IPS-18c (cell line): Measurements from ENCODE around the gene ABCG8.

Experiments used
- H3K4me3 ChIP-seq: 2 replicates; pipeline ENCODE4 v1.7.0; 2013; ENCODE audit warnings: low read depth, mild to moderate bottlenecking, low read length, moderate library complexity; ENCODE audit not compliant: insufficient read depth
- H3K9me3 ChIP-seq: one replicate; pipeline ENCODE4 v1.6.1; 2013; ENCODE audit warnings: mild to moderate bottlenecking, low read length, moderate library complexity; ENCODE audit not compliant: control insufficient read depth, insufficient read depth

ABCG8 gene

GRCh38 chr2:43838560-43839267, at the start of gene ABCG8, which contains the start of gene ABCG5:
Gene ABCG8, plus strand, starts transcription at chr2:43838971. Its CDS starts 83 bp downstream, at chr2:43839054.
Gene ABCG5, minus strand, starts transcription at chr2:43838839. Its CDS starts 160 bp downstream, at chr2:43838679.
- Histone ChIP-seq H3K9me3 (no peaks in the 10 kb centered on the region), H3K4me3 (no peak within 1 kb of the TSS)

- Histone ChIP-seq H3K9me3 (no peaks in the 10 kb centered on the region), H3K4me3 (no peak overlapping the region)
These were observed 48.6 kb upstream of the ABCG8 start for GRCh38 chr2:43790147-43790546.

- Histone ChIP-seq H3K4me3 (no peak overlapping the region), H3K9me3 (no peaks in the 10 kb centered on the region)
These were observed 47.6 kb upstream of the ABCG8 start for GRCh38 chr2:43791035-43791765.

- H3K4me3 ChIP-seq, result no peak overlapping the region
- no peaks in the 10 kb centered on the region for H3K9me3 ChIP-seq
These were observed 46.1 kb upstream of the ABCG8 start for GRCh38 chr2:43792653-43793052.

- Histone ChIP-seq H3K9me3 (no peaks in the 10 kb centered on the region), H3K4me3 (no peak overlapping the region)
These were observed 43.8 kb upstream of the ABCG8 start for GRCh38 chr2:43794956-43795355.

- no peaks in the 10 kb centered on the region for H3K9me3 ChIP-seq
- H3K4me3 ChIP-seq, result no peak overlapping the region
These were observed 42.6 kb upstream of the ABCG8 start for GRCh38 chr2:43796206-43796605.

- Histone ChIP-seq H3K9me3 (no peaks in the 10 kb centered on the region), H3K4me3 (no peak overlapping the region)
These were observed 40.5 kb upstream of the ABCG8 start for GRCh38 chr2:43798300-43798699.

- no peak overlapping the region for H3K4me3 ChIP-seq
- H3K9me3 ChIP-seq, result no peaks in the 10 kb centered on the region
These were observed 37.9 kb upstream of the ABCG8 start for GRCh38 chr2:43800894-43801293.

- no peak overlapping the region for H3K4me3 ChIP-seq
- no peaks in the 10 kb centered on the region for H3K9me3 ChIP-seq
These were observed 36.6 kb upstream of the ABCG8 start for GRCh38 chr2:43802135-43802534.

- Histone ChIP-seq H3K4me3 (no peak overlapping the region), H3K9me3 (no peaks in the 10 kb centered on the region)
These were observed 35.7 kb upstream of the ABCG8 start for GRCh38 chr2:43803113-43803512.

GRCh38 chr2:43806719-43807031, 32.1 kb upstream of the ABCG8 start:
- H3K4me3 ChIP-seq, result no peak overlapping the region
- H3K9me3 ChIP-seq, result no peaks in the 10 kb centered on the region

GRCh38 chr2:43810452-43810851, 28.3 kb upstream of the ABCG8 start:
- H3K9me3 ChIP-seq, result no peaks in the 10 kb centered on the region

GRCh38 chr2:43810888-43811287, 27.9 kb upstream of the ABCG8 start:
- Histone ChIP-seq H3K9me3 (no peaks in the 10 kb centered on the region), H3K4me3 (no peak overlapping the region)

More at GRCh38 chr2:43810452-43810851, 28.3 kb upstream of the ABCG8 start:
- no peak overlapping the region for H3K4me3 ChIP-seq

- Histone ChIP-seq H3K9me3 (no peaks in the 10 kb centered on the region), H3K4me3 (no peak overlapping the region)
These were observed 26.8 kb upstream of the ABCG8 start for GRCh38 chr2:43812006-43812405.

- no peak overlapping the region for H3K4me3 ChIP-seq
- H3K9me3 ChIP-seq, result no peaks in the 10 kb centered on the region
These were observed 25.8 kb upstream of the ABCG8 start for GRCh38 chr2:43812947-43813346.

GRCh38 chr2:43814711-43815110, 24.1 kb upstream of the ABCG8 start:
- no peaks in the 10 kb centered on the region for H3K9me3 ChIP-seq
- no peak overlapping the region for H3K4me3 ChIP-seq

- H3K4me3 ChIP-seq, result no peak overlapping the region
- H3K9me3 ChIP-seq, result no peaks in the 10 kb centered on the region
These were observed 20.0 kb upstream of the ABCG8 start for GRCh38 chr2:43818761-43819160.

- Histone ChIP-seq H3K4me3 (no peak overlapping the region), H3K9me3 (no peaks in the 10 kb centered on the region)
These were observed 19.1 kb upstream of the ABCG8 start for GRCh38 chr2:43819491-43820163.
